Mesenchymal stem cell (in vitro differentiated cells and primary cell): Measurements from ENCODE around the gene FFAR2.

Experiments
- DNase-seq: peaks from one replicate; pipeline ENCODE4 v3.0.0-alpha.2; 2013
- H2AFZ ChIP-seq: one replicate; pipeline ENCODE4 v1.6.1; 2013; ENCODE audit warnings: low read depth, mild to moderate bottlenecking, control low read depth, inconsistent platforms, low read length, moderate library complexity
- H2AK5ac ChIP-seq: 2 replicates; pipeline ENCODE4 v1.6.1; 2013; ENCODE audit warnings: low read length, moderate library complexity, mild to moderate bottlenecking, inconsistent platforms; ENCODE audit not compliant: severe bottlenecking
- H2BK120ac ChIP-seq: one replicate; pipeline ENCODE4 v1.6.1; 2013; ENCODE audit warnings: low read depth, mild to moderate bottlenecking, inconsistent platforms, low read length, moderate library complexity
- H2BK12ac ChIP-seq, 2 experiments: one replicate each; pipeline ENCODE4 v1.6.1; 2013; ENCODE audit warnings: inconsistent platforms in 2 of 2, low read length in 2 of 2, mild to moderate bottlenecking in 2 of 2, moderate library complexity in 2 of 2, control low read depth in 1 of 2
- H2BK15ac ChIP-seq: one replicate; pipeline ENCODE4 v1.6.1; 2013; ENCODE audit warnings: mild to moderate bottlenecking, low read depth, inconsistent platforms; ENCODE audit not compliant: poor library complexity, severe bottlenecking
- H2BK5ac ChIP-seq: 2 replicates; pipeline ENCODE4 v1.6.1; 2013; ENCODE audit warnings: low read depth, mild to moderate bottlenecking, low read length, control low read depth, inconsistent platforms; ENCODE audit not compliant: poor library complexity, severe bottlenecking
- H3K14ac ChIP-seq, 2 experiments: one replicate each; pipeline ENCODE4 v1.6.1; 2013; ENCODE audit warnings: inconsistent platforms in 2 of 2, low read length in 2 of 2, control low read depth in 1 of 2, mild to moderate bottlenecking in 1 of 2, moderate library complexity in 1 of 2
- H3K18ac ChIP-seq, 2 experiments: one replicate each; pipeline ENCODE4 v1.6.1; 2013; ENCODE audit warnings: inconsistent platforms in 2 of 2, low read length in 2 of 2, control low read depth in 1 of 2, low read depth in 1 of 2, mild to moderate bottlenecking in 1 of 2
- H3K23ac ChIP-seq, 2 experiments: one replicate each; pipeline ENCODE4 v1.6.1; 2013; ENCODE audit warnings: inconsistent platforms in 2 of 2, low read length in 2 of 2, mild to moderate bottlenecking in 2 of 2, moderate library complexity in 2 of 2, control low read depth in 1 of 2
- H3K27ac ChIP-seq: 2 replicates; pipeline ENCODE4 v1.5.1; 2013; ENCODE audit warnings: mild to moderate bottlenecking, moderate library complexity, low read length, control low read depth, inconsistent platforms; ENCODE audit not compliant: poor library complexity, severe bottlenecking
- H3K27me3 ChIP-seq, 2 experiments: 2 replicates each; pipeline versions ENCODE4 v1.6.1 to v1.7.0; 2013; ENCODE audit warnings: low read length in 2 of 2, mild to moderate bottlenecking in 2 of 2, moderate library complexity in 2 of 2, control low read depth in 1 of 2, inconsistent platforms in 1 of 2; ENCODE audit not compliant: control insufficient read depth in 1 of 2, insufficient read depth in 1 of 2
- H3K36me3 ChIP-seq, 2 experiments: 2 replicates each; pipeline versions ENCODE4 v1.6.1 to v1.7.0; 2013; ENCODE audit warnings: low read length in 2 of 2, control low read depth in 1 of 2, inconsistent platforms in 1 of 2, low read depth in 1 of 2, mild to moderate bottlenecking in 1 of 2; ENCODE audit not compliant: insufficient read depth in 2 of 2, control insufficient read depth in 1 of 2
- H3K4ac ChIP-seq, 2 experiments: one replicate each; pipeline ENCODE4 v1.6.1; 2013; ENCODE audit warnings: inconsistent platforms in 2 of 2, low read length in 2 of 2, mild to moderate bottlenecking in 2 of 2, moderate library complexity in 2 of 2, control low read depth in 1 of 2, low read depth in 1 of 2
- H3K4me1 ChIP-seq: 2 replicates; pipeline ENCODE4 v1.6.1; 2013; ENCODE audit warnings: low read depth, low read length, control low read depth; ENCODE audit not compliant: control insufficient read depth, insufficient read depth
- H3K4me2 ChIP-seq: 2 replicates; pipeline ENCODE4 v1.6.1; 2013; ENCODE audit warnings: low read length, mild to moderate bottlenecking, inconsistent platforms; ENCODE audit not compliant: poor library complexity, severe bottlenecking
- H3K4me3 ChIP-seq, 2 experiments: 2 replicates each; pipeline versions ENCODE4 v1.5.1 to v1.7.0; 2013; ENCODE audit warnings: low read length in 2 of 2, mild to moderate bottlenecking in 2 of 2, control low read depth in 1 of 2, low read depth in 1 of 2; ENCODE audit not compliant: insufficient read depth in 1 of 2
- H3K79me1 ChIP-seq: replicated peaks from 2 replicates; pipeline ENCODE4 v1.6.1; 2013; ENCODE audit warnings: mild to moderate bottlenecking, control low read depth, low read length, inconsistent platforms; ENCODE audit not compliant: poor library complexity, severe bottlenecking
- H3K9ac ChIP-seq: 2 replicates; pipeline ENCODE4 v1.7.0; 2013; ENCODE audit warnings: mild to moderate bottlenecking, low read length, moderate library complexity
- H3K9me3 ChIP-seq: 2 replicates; pipeline ENCODE4 v1.7.0; 2013; ENCODE audit warnings: mild to moderate bottlenecking, low read length; ENCODE audit not compliant: control insufficient read depth
- H4K8ac ChIP-seq: one replicate; pipeline ENCODE4 v1.6.1; 2013; ENCODE audit warnings: inconsistent platforms, mild to moderate bottlenecking, low read length, moderate library complexity
- H4K91ac ChIP-seq: one replicate; pipeline ENCODE4 v1.6.1; 2013; ENCODE audit warnings: mild to moderate bottlenecking, low read length, inconsistent platforms
- WGBS: methylation state at CpG from one replicate; pipeline ENCODE4 v1.1.7; 2013; ENCODE audit warnings: mixed read lengths; 5-methylcytosine and 5-hydroxymethylcytosine counted together

Gene FFAR2

DNA sequence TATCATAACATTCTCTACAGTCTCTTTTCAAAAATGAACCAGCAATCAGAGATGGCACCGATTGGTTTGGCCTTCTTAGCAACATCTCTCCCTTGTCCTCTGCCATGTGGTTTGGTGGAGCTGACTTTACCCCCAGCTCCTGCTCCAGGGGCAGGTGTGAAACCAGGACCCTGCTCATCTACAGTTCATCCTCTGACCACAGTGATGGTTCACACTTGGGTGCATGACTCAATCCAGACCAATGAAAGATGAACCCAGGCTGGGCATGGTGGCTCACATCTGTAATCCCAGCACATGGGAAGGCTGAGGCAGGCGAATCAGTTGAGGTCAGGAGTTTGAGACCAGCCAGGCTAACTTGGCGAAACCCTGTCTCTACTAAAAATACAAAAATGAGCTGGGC is 33.6 kb upstream of the FFAR2 start:
- Histone ChIP-seq H3K27me3 (peaks cover 16 to 65% of the 10 kb centered on the region in 2 experiments), H3K4me1 (peaks cover 1% of the 10 kb centered on the region), H3K79me1 (no peaks in the 10 kb centered on the region), H2AK5ac (no peak overlapping the region), H2BK5ac (no peak overlapping the region), H2BK15ac (no peak overlapping the region), H3K36me3 (no peaks in the 10 kb centered on the region), H3K4me3 (no peak overlapping the region), H2BK12ac (no peak overlapping the region), H3K18ac (no peak overlapping the region), H4K91ac (no peak overlapping the region), H3K9me3 (no peaks in the 10 kb centered on the region), H2AFZ (no peak overlapping the region), H3K9ac (no peak overlapping the region), H3K27ac (no peak overlapping the region), H4K8ac (no peak overlapping the region), H3K4ac (no peak overlapping the region), H3K23ac (no peak overlapping the region), H3K4me2 (no peak overlapping the region), H2BK120ac (no peak overlapping the region), H3K14ac (no peak overlapping the region)
- DNase-seq: no peak
- 82% methylated on average over 3 of the region's 3 CpGs for WGBS

DNA sequence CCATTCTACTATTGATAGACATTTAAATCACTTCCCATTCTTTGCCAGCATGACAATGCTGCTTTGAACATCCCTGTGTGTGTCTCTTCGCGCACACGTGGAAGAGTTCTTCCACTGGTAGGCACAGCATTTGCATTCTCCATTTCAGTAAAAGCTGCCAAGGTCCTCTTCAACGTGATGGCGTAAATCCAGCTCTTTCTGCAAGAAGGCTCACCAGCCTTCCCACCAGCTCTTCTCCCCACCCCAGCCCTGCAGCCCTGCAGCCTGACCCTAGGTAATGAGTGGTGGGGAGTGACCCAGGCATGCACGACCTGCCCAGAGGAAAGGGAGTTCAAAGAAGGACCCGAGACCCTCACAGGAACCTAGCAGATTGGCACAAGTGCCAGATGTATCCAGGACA is 31.7 kb upstream of the FFAR2 start:
- WGBS: 73% methylated on average over 7 of the region's 7 CpGs
- no peak overlapping the region for H2BK120ac ChIP-seq

DNA sequence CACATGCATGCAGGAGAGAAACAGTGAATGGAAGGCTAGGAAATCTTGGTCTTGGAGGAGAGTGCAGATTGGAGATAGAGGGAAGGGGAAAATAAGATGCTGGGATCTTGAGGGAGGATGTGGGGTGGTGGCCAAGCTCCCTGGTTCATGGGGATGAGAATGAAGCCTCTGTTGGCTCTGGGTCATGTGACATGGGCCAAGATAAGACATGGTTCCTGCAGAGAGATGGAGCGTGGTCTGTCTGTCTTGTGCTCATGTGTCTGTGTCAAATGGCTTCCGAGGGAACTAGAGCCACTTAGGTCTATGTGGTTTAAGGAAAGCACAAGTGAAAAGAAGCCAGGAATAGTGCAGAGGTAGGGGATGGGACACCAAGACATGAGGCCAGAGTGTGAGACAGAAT is 30.8 kb upstream of the FFAR2 start:
- peaks cover 16 to 62% of the 10 kb centered on the region in 2 experiments for H3K27me3 ChIP-seq
- H3K9ac ChIP-seq: no peak overlapping the region
- H4K8ac ChIP-seq: no peak overlapping the region
- no peak for DNase-seq
- no peak overlapping the region for H2BK15ac ChIP-seq
- H2AK5ac ChIP-seq: no peak overlapping the region
- H2BK5ac ChIP-seq: no peak overlapping the region
- H4K91ac ChIP-seq: no peak overlapping the region
- H3K9me3 ChIP-seq: no peaks in the 10 kb centered on the region
- no peaks in the 10 kb centered on the region for H3K36me3 ChIP-seq
- H2BK120ac ChIP-seq: no peak overlapping the region
- no peak overlapping the region for H2AFZ ChIP-seq
- no peaks in the 10 kb centered on the region for H3K79me1 ChIP-seq
- peaks cover 1% of the 10 kb centered on the region for H3K4me1 ChIP-seq
- no peak overlapping the region for H3K18ac ChIP-seq
- no peak overlapping the region for H3K23ac ChIP-seq
- no peak overlapping the region for H2BK12ac ChIP-seq
- 89% methylated on average over 2 of the region's 2 CpGs for WGBS
- H3K4me3 ChIP-seq: no peak overlapping the region
- no peak overlapping the region for H3K14ac ChIP-seq
- H3K4ac ChIP-seq: no peak overlapping the region
- H3K27ac ChIP-seq: no peak overlapping the region
- H3K4me2 ChIP-seq: no peak overlapping the region

More for the DNA sequence above, 31.7 kb upstream of the FFAR2 start:
- H3K27me3 ChIP-seq: peaks cover 16 to 65% of the 10 kb centered on the region in 2 experiments
- no peak overlapping the region for H3K18ac ChIP-seq
- H3K14ac ChIP-seq: no peak overlapping the region
- H2BK12ac ChIP-seq: no peak overlapping the region
- no peak overlapping the region for H4K91ac ChIP-seq
- H3K4me3 ChIP-seq: no peak overlapping the region
- no peak overlapping the region for H2BK15ac ChIP-seq
- H3K79me1 ChIP-seq: no peaks in the 10 kb centered on the region
- peaks cover 1% of the 10 kb centered on the region for H3K4me1 ChIP-seq
- no peak overlapping the region for H2BK5ac ChIP-seq
- H4K8ac ChIP-seq: no peak overlapping the region
- H3K9ac ChIP-seq: no peak overlapping the region
- no peak for DNase-seq
- no peak overlapping the region for H3K4me2 ChIP-seq
- H3K9me3 ChIP-seq: no peaks in the 10 kb centered on the region
- H3K4ac ChIP-seq: no peak overlapping the region
- no peaks in the 10 kb centered on the region for H3K36me3 ChIP-seq
- no peak overlapping the region for H2AFZ ChIP-seq
- no peak overlapping the region for H2AK5ac ChIP-seq
- no peak overlapping the region for H3K27ac ChIP-seq
- no peak overlapping the region for H3K23ac ChIP-seq

DNA sequence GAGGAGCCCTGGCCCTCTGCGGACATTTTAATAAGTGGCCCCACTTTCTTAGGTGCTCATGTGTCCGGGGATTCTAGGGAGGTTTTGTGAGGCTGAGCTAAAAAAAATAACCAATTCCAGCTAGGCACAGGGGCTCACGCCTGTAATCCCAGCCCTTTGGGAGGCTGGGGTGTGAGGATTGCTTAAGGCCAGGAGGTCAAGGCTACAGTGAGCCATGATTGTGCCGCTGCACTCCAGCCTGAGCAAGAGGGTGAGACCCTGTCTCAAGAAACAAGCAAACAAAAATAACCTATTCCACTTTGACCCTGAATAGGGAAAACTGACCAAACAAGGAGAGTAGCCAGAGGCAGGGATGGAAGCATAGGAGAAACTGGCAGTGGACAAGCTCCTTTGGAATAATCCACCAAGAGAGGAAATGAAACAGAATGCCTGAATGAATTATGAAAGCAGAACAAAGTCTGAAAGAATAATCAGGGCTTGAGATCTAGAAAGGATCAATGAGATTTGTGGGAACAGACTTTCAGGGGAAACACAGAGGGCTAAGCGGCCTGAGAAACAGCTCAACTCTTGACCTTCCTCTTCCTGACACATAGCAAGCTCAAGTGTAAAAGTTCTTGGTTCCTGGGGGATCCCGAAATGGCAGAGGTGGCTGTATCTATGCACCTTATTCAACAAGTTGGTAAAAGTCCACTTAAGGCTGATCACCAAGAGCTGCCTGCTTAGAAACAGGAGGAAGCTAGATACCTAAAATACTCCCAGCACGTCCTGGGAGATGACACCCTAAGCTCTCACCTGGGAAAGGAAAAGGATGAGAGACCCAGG is 30.1 kb upstream of the FFAR2 start:
- Histone ChIP-seq H3K9ac (no peak overlapping the region), H4K8ac (no peak overlapping the region), H2BK120ac (no peak overlapping the region), H3K27ac (no peak overlapping the region), H4K91ac (no peak overlapping the region), H3K4me1 (peaks cover 1% of the 10 kb centered on the region), H2BK5ac (no peak overlapping the region), H3K18ac (no peak overlapping the region), H3K9me3 (no peaks in the 10 kb centered on the region), H3K4ac (no peak overlapping the region), H2AFZ (no peak overlapping the region), H2BK12ac (no peak overlapping the region), H3K4me3 (no peak overlapping the region), H3K14ac (no peak overlapping the region), H3K4me2 (no peak overlapping the region), H3K36me3 (no peaks in the 10 kb centered on the region), H3K79me1 (no peaks in the 10 kb centered on the region), H3K23ac (no peak overlapping the region), H2AK5ac (no peak overlapping the region), H3K27me3 (peaks cover 16 to 64% of the 10 kb centered on the region in 2 experiments), H2BK15ac (no peak overlapping the region)
- 63% methylated on average over 6 of the region's 7 CpGs for WGBS
- no peak for DNase-seq
